GM10248 (cell line): Measurements from ENCODE around the gene SGCD.

ENCODE experiments used
- CTCF ChIA-PET: fragments of 300-600 bp; sonication (Branson Sonifier 250); formaldehyde crosslinking; extraction: SDS; loops from one replicate; lab custom pipeline; 2021; ENCODE audit warnings: antibody characterized with exemption; lab: Yijun Ruan, JAX
- POLR2A ChIA-PET: fragments of 350-650 bp; sonication (Branson Sonifier 250); formaldehyde crosslinking; extraction: SDS; loops from one replicate; lab custom pipeline; 2020; ENCODE audit warnings: antibody characterized with exemption; lab: Yijun Ruan, JAX
- DNase-seq: peaks from one replicate; pipeline ENCODE4 v3.0.0; 2012; ENCODE audit errors: extremely low spot score
- TF ChIP-seq, protein P1 (sequence below): IDR thresholded peaks from 2 replicates; pipeline ENCODE4 v1.5.1; 2012; ENCODE audit warnings: mild to moderate bottlenecking, low read depth; ENCODE audit errors: extremely low read depth, missing control alignments, control extremely low read depth

SGCD gene

DNA sequence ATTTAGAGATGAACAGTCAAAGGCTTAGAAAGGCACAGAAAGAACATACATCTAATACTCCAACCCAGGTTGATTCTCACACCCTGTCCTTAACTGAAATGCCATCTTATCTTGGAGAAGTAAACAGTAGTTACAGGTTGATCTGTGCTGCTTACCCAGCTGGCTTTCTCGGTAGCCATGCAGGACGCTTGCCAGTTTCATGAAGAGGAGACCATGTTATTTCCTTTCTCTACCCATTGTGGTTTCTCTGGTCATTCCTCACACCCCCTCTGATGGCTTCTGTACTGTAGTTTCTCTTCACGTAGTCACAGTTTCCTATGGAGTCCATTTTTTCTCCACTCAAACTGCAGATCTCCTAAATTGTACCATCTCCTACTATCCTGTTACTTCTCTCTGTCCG is 206.0 kb downstream of the SGCD start:
- DNase-seq: no peak
- ChIA-PET POLR2A (no interaction called here), CTCF (no interaction called here)
- TF ChIP-seq, protein P1, sequence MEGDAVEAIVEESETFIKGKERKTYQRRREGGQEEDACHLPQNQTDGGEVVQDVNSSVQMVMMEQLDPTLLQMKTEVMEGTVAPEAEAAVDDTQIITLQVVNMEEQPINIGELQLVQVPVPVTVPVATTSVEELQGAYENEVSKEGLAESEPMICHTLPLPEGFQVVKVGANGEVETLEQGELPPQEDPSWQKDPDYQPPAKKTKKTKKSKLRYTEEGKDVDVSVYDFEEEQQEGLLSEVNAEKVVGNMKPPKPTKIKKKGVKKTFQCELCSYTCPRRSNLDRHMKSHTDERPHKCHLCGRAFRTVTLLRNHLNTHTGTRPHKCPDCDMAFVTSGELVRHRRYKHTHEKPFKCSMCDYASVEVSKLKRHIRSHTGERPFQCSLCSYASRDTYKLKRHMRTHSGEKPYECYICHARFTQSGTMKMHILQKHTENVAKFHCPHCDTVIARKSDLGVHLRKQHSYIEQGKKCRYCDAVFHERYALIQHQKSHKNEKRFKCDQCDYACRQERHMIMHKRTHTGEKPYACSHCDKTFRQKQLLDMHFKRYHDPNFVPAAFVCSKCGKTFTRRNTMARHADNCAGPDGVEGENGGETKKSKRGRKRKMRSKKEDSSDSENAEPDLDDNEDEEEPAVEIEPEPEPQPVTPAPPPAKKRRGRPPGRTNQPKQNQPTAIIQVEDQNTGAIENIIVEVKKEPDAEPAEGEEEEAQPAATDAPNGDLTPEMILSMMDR: no peak

GRCh38 chr5:156534085-156534484 is 207.1 kb downstream of the SGCD start:
- ChIA-PET POLR2A (no interaction called here), CTCF (no interaction called here)
- TF ChIP-seq, protein P1: no peak
- DNase-seq: no peak

DNA sequence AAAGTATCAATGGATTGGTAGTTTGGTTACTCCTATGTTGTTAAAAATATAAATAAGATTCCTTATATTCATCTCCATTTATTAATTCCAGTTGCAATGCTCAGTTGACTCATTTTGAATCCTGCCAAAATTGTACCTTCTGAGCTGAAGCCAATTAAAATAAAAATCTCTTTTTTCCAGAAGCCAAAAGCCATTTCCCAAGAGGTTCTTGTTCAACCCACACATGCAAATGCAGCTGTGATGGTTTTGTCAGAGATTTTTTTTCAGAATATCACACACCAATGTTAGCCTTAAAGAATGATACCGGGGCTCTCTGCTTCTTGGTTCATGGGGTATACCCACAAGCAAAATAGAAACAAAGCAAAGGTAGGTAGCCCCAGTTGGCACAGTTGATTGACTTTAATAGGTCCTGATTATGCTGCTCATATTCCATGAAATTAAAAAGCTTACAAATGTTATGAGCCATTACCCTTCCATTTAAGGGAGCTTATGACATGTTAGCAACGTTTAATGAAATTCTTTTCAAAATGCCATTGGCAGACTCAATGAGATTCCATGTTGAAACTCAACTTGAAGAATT is 208.0 kb downstream of the SGCD start:
- TF ChIP-seq, protein P1: no peak
- DNase-seq: no peak
- ChIA-PET CTCF (no interaction called here), POLR2A (no interaction called here)

- TF ChIP-seq, protein P1: no peak
- ChIA-PET POLR2A (no interaction called here), CTCF (interaction anchor here (1.2 kb wide), 1 partner anchor 10 kb away, joined by 5 read pairs; no protein-coding TSS in a partner anchor)
- no peak for DNase-seq
Measured at GRCh38 chr5:156540491-156540890, 213.5 kb downstream of the SGCD start.

DNA sequence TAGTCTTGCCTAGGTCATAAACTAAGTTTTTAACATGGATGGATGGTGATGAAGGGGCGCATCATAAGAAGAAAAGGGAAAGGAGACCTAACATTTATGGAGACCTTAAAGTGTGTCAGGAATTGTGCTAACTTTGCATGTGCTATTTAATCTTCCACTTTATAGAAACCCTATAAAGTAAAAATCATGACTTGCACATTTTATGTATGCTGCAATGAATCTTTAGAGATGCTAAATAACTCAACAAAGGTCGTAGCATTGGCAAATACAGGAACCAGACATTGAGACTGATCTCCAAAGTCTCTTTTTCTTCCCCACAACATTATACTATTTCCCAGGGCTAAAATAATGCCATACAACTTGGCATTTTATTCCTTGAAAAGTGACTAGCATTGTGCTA is 214.6 kb downstream of the SGCD start:
- CTCF ChIA-PET: interaction anchor here (1.2 kb wide), 1 partner anchor 8 kb away, joined by 5 read pairs; no protein-coding TSS in a partner anchor
- POLR2A ChIA-PET: no interaction called here
- TF ChIP-seq, protein P1: no peak
- DNase-seq: no peak

DNA sequence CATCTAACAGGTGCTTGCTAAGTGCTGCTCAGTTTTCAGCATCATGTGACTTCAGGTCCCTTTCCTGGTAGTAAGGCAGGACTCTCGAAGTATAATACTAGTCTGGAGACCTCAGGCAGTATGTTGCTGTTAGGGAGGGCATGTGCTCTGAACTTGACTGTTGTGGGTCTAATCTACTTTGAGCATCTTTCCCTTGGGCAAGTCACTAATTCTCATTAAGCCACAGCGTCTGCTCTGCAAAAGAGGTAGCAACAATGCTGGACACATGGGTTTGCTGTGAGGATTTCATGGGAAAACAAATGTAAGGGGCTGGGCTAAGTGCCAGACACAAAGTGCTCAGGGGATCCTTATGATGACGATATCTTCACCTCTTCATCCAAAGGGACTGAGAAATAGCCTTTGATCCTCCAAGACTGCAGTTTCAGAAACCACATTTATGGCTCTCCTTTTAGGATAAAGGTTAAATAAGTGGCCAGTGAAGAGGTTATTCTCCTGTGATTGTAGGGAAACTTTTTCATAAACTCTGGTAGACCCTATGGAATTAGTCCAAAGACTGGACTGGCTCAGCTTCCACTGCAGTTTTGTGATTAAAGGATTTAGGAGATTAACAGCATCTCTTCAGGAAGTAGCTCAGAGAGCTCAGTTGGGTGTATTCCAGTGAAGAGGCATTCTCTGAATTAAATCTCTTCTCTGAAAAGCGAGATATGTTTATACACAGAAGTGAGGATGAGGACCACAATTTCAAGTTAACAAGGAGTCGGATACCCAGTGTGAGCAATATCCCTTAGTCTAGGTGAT is 216.6 kb downstream of the SGCD start:
- TF ChIP-seq, protein P1: no peak
- CTCF ChIA-PET: no interaction called here
- POLR2A ChIA-PET: no interaction called here
- no peak for DNase-seq
